Activated naive CD4-positive, alpha-beta T cell treated with anti-CD3 and anti-CD28 coated beads, Interleukin-2, amount 50 U/mL, for 24 hours (primary cell): Measurements from ENCODE around the gene ST7.
"Not testable (repeated sequence)": the region's sequence is repeated elsewhere in the genome, so short reads cannot be mapped to it uniquely, and the experiment has no call there.

Source experiments
- H3K27ac Mint-ChIP-seq: one replicate; pipeline ENCODE4 v1.8.0; 2021; ENCODE audit warnings: mild to moderate bottlenecking, mixed read lengths
- H3K27me3 Mint-ChIP-seq: one replicate; pipeline ENCODE4 v1.8.0; 2021; ENCODE audit warnings: mixed read lengths
- H3K36me3 Mint-ChIP-seq: one replicate; pipeline ENCODE4 v1.8.0; 2021; ENCODE audit warnings: mixed read lengths
- H3K4me1 Mint-ChIP-seq: one replicate; pipeline ENCODE4 v1.8.0; 2021; ENCODE audit warnings: mixed read lengths
- H3K4me3 Mint-ChIP-seq: one replicate; pipeline ENCODE4 v1.8.0; 2021; ENCODE audit warnings: mild to moderate bottlenecking, mixed read lengths
- H3K9me3 Mint-ChIP-seq: one replicate; pipeline ENCODE4 v1.8.0; 2021; ENCODE audit warnings: mixed read lengths

ST7 gene

GRCh38 chr7:117019786-117020590, 66.7 kb downstream of the ST7 start:
- no peak overlapping the region for H3K4me3 Mint-ChIP-seq
- no peak overlapping the region for H3K27ac Mint-ChIP-seq
- no peaks in the 10 kb centered on the region for H3K27me3 Mint-ChIP-seq
- H3K9me3 Mint-ChIP-seq = no peaks in the 10 kb centered on the region
- H3K4me1 Mint-ChIP-seq = peaks cover 39% of the 10 kb centered on the region
- no peaks in the 10 kb centered on the region for H3K36me3 Mint-ChIP-seq

- H3K36me3 Mint-ChIP-seq = no peaks in the 10 kb centered on the region
- no peaks in the 10 kb centered on the region for H3K27me3 Mint-ChIP-seq
- H3K9me3 Mint-ChIP-seq = no peaks in the 10 kb centered on the region
- no peak overlapping the region for H3K4me3 Mint-ChIP-seq
- H3K4me1 Mint-ChIP-seq = peaks cover 33% of the 10 kb centered on the region
- no peak overlapping the region for H3K27ac Mint-ChIP-seq
Observed at GRCh38 chr7:117020591-117020973, 67.3 kb downstream of the ST7 start.

GRCh38 chr7:117021366-117021765, 68.1 kb downstream of the ST7 start:
- Mint-ChIP-seq H3K27ac (no peak overlapping the region), H3K36me3 (no peaks in the 10 kb centered on the region), H3K9me3 (no peaks in the 10 kb centered on the region), H3K27me3 (no peaks in the 10 kb centered on the region), H3K4me1 (peaks cover 28% of the 10 kb centered on the region), H3K4me3 (no peak overlapping the region)

- no peak overlapping the region for H3K4me3 Mint-ChIP-seq
- peaks cover 26% of the 10 kb centered on the region for H3K4me1 Mint-ChIP-seq
- no peaks in the 10 kb centered on the region for H3K27me3 Mint-ChIP-seq
- no peaks in the 10 kb centered on the region for H3K9me3 Mint-ChIP-seq
- H3K27ac Mint-ChIP-seq = no peak overlapping the region
- no peaks in the 10 kb centered on the region for H3K36me3 Mint-ChIP-seq
Observed at GRCh38 chr7:117021986-117022385, 68.7 kb downstream of the ST7 start.

- no peak overlapping the region for H3K4me3 Mint-ChIP-seq
- no peak overlapping the region for H3K27ac Mint-ChIP-seq
- H3K4me1 Mint-ChIP-seq = peaks cover 20% of the 10 kb centered on the region
Observed at GRCh38 chr7:117023325-117023854, 70.1 kb downstream of the ST7 start.

GRCh38 chr7:117024811-117025210, 71.5 kb downstream of the ST7 start:
- H3K9me3 Mint-ChIP-seq = peaks cover 6% of the 10 kb centered on the region
- H3K27me3 Mint-ChIP-seq = no peaks in the 10 kb centered on the region
- H3K4me3 Mint-ChIP-seq = no peak overlapping the region
- no peaks in the 10 kb centered on the region for H3K36me3 Mint-ChIP-seq
- peaks cover 10% of the 10 kb centered on the region for H3K4me1 Mint-ChIP-seq
- no peak overlapping the region for H3K27ac Mint-ChIP-seq

More at GRCh38 chr7:117023325-117023854, 70.1 kb downstream of the ST7 start:
- Mint-ChIP-seq H3K27me3 (no peaks in the 10 kb centered on the region), H3K9me3 (no peaks in the 10 kb centered on the region), H3K36me3 (no peaks in the 10 kb centered on the region)

GRCh38 chr7:117025891-117026290, 72.6 kb downstream of the ST7 start:
- Mint-ChIP-seq H3K9me3 (peaks cover 6% of the 10 kb centered on the region), H3K4me1 (peaks cover 10% of the 10 kb centered on the region), H3K27ac (no peak overlapping the region), H3K4me3 (no peak overlapping the region), H3K27me3 (no peaks in the 10 kb centered on the region), H3K36me3 (no peaks in the 10 kb centered on the region)

GRCh38 chr7:117030346-117030745, 77.0 kb downstream of the ST7 start:
- not testable (repeated sequence) for H3K4me3 Mint-ChIP-seq, H3K4me1 Mint-ChIP-seq, H3K27me3 Mint-ChIP-seq, H3K9me3 Mint-ChIP-seq, H3K36me3 Mint-ChIP-seq, H3K27ac Mint-ChIP-seq

GRCh38 chr7:117030793-117031192, 77.5 kb downstream of the ST7 start:
- not testable (repeated sequence) for H3K4me1 Mint-ChIP-seq, H3K27me3 Mint-ChIP-seq, H3K36me3 Mint-ChIP-seq, H3K27ac Mint-ChIP-seq, H3K4me3 Mint-ChIP-seq, H3K9me3 Mint-ChIP-seq

- Mint-ChIP-seq H3K27me3 (no peaks in the 10 kb centered on the region), H3K4me1 (no peaks in the 10 kb centered on the region), H3K4me3 (no peak overlapping the region), H3K9me3 (peaks cover 6% of the 10 kb centered on the region), H3K27ac (no peak overlapping the region), H3K36me3 (no peaks in the 10 kb centered on the region)
Observed at GRCh38 chr7:117032810-117033209, 79.5 kb downstream of the ST7 start.

GRCh38 chr7:117034851-117035464, 81.7 kb downstream of the ST7 start:
- H3K4me3 Mint-ChIP-seq = no peak overlapping the region
- no peak overlapping the region for H3K27ac Mint-ChIP-seq

GRCh38 chr7:117035465-117035862, 82.2 kb downstream of the ST7 start:
- Mint-ChIP-seq H3K9me3 (no peaks in the 10 kb centered on the region), H3K27me3 (no peaks in the 10 kb centered on the region), H3K36me3 (no peaks in the 10 kb centered on the region), H3K27ac (no peak overlapping the region), H3K4me1 (no peaks in the 10 kb centered on the region), H3K4me3 (no peak overlapping the region)

More at GRCh38 chr7:117034851-117035464, 81.7 kb downstream of the ST7 start:
- Mint-ChIP-seq H3K36me3 (no peaks in the 10 kb centered on the region), H3K4me1 (no peaks in the 10 kb centered on the region), H3K27me3 (no peaks in the 10 kb centered on the region), H3K9me3 (no peaks in the 10 kb centered on the region)

GRCh38 chr7:117036053-117036669, 82.9 kb downstream of the ST7 start:
- Mint-ChIP-seq H3K36me3 (no peaks in the 10 kb centered on the region), H3K9me3 (no peaks in the 10 kb centered on the region), H3K27ac (no peak overlapping the region), H3K4me1 (no peaks in the 10 kb centered on the region), H3K4me3 (no peak overlapping the region), H3K27me3 (no peaks in the 10 kb centered on the region)

GRCh38 chr7:117036836-117037235, 83.5 kb downstream of the ST7 start:
- no peak overlapping the region for H3K27ac Mint-ChIP-seq
- H3K36me3 Mint-ChIP-seq = no peaks in the 10 kb centered on the region
- H3K27me3 Mint-ChIP-seq = no peaks in the 10 kb centered on the region
- no peaks in the 10 kb centered on the region for H3K4me1 Mint-ChIP-seq
- no peak overlapping the region for H3K4me3 Mint-ChIP-seq
- H3K9me3 Mint-ChIP-seq = no peaks in the 10 kb centered on the region

GRCh38 chr7:117038408-117038807, 85.1 kb downstream of the ST7 start:
- Mint-ChIP-seq H3K4me1 (no peaks in the 10 kb centered on the region), H3K9me3 (no peaks in the 10 kb centered on the region), H3K27me3 (no peaks in the 10 kb centered on the region), H3K4me3 (no peak overlapping the region), H3K27ac (no peak overlapping the region), H3K36me3 (no peaks in the 10 kb centered on the region)

GRCh38 chr7:117041007-117041406, 87.7 kb downstream of the ST7 start:
- H3K9me3 Mint-ChIP-seq = no peaks in the 10 kb centered on the region
- no peaks in the 10 kb centered on the region for H3K27me3 Mint-ChIP-seq
- H3K4me1 Mint-ChIP-seq = no peaks in the 10 kb centered on the region
- H3K36me3 Mint-ChIP-seq = no peaks in the 10 kb centered on the region
- no peak overlapping the region for H3K27ac Mint-ChIP-seq
- no peak overlapping the region for H3K4me3 Mint-ChIP-seq
